Measurements from ENCODE around the gene KCNK10. TPM values are rescaled to one million over a fixed set of nuclear protein-coding genes. Genes with fewer than 3 reads are reported as not detected.

KCNK10 gene
- total RNA-seq, 1 experiment from 2014 or later = 2.9 TPM

- POLR2A ChIA-PET = no interaction called here
- Histone ChIP-seq H3K9me3 (no peaks in the 10 kb centered on the region), H3K27me3 (replicated peaks; ENCODE audit: control insufficient read depth, insufficient read depth, low read length) (no peaks in the 10 kb centered on the region; the same call in 1 of the 2 replicates), H3K36me3 (ENCODE audit: control insufficient read depth, insufficient read depth, low read length) (no peaks in the 10 kb centered on the region), H3K4me3 (ENCODE audit: low read depth, low read length) (no peak overlapping the region), H3K4me1 (no peaks in the 10 kb centered on the region)
- CTCF ChIA-PET = no interaction called here
- DNase-seq = no peak
- intact Hi-C loops (cut with micrococcal nuclease; ENCODE audit: unreplicated experiment) = no loop called here
- Mint-ChIP-seq H3K27me3 (ENCODE audit: insufficient read depth, unreplicated experiment) (no peaks in the 10 kb centered on the region), H3K27ac (ENCODE audit: unreplicated experiment) (no peak overlapping the region), H3K4me3 (ENCODE audit: unreplicated experiment) (no peak overlapping the region), H3K36me3 (ENCODE audit: insufficient read depth, unreplicated experiment) (no peaks in the 10 kb centered on the region), H3K4me1 (ENCODE audit: low read depth, unreplicated experiment) (peaks cover under 1% of the 10 kb centered on the region), H3K9me3 (ENCODE audit: unreplicated experiment) (no peaks in the 10 kb centered on the region)
- BruUV-seq (replicated peaks) = no TSS peak
- TF ChIP-seq CTCF (IDR thresholded peaks at IDR 0.05; ENCODE audit: insufficient read depth in 1 of 2, low read depth in 1 of 2, low read length in 1 of 2, severe bottlenecking in 1 of 2, unreplicated experiment in 1 of 2) = no peak
Observed at GRCh38 chr14:88209273-88209672, 113.8 kb downstream of the KCNK10 start.

GRCh38 chr14:88208858-88209257, 114.2 kb downstream of the KCNK10 start:
- Mint-ChIP-seq H3K27me3 (ENCODE audit: insufficient read depth, unreplicated experiment) (no peaks in the 10 kb centered on the region), H3K4me3 (ENCODE audit: unreplicated experiment) (no peak overlapping the region), H3K4me1 (ENCODE audit: low read depth, unreplicated experiment) (peaks cover 4% of the 10 kb centered on the region), H3K27ac (ENCODE audit: unreplicated experiment) (no peak overlapping the region), H3K9me3 (ENCODE audit: unreplicated experiment) (no peaks in the 10 kb centered on the region), H3K36me3 (ENCODE audit: insufficient read depth, unreplicated experiment) (no peaks in the 10 kb centered on the region)
- no peaks in the 10 kb centered on the region for H3K9me3 ChIP-seq
- H3K36me3 ChIP-seq (ENCODE audit: control insufficient read depth, insufficient read depth, low read length) = no peaks in the 10 kb centered on the region
- H3K4me3 ChIP-seq (ENCODE audit: low read depth, low read length) = no peak overlapping the region
- TF ChIP-seq CTCF (IDR thresholded peaks at IDR 0.05; ENCODE audit: insufficient read depth in 1 of 2, low read depth in 1 of 2, low read length in 1 of 2, severe bottlenecking in 1 of 2, unreplicated experiment in 1 of 2) = no peak
- H3K27me3 ChIP-seq (replicated peaks; ENCODE audit: control insufficient read depth, insufficient read depth, low read length) = no peaks in the 10 kb centered on the region; the same call in 1 of the 2 replicates
- ChIA-PET CTCF (no interaction called here), POLR2A (no interaction called here)
- intact Hi-C loops (cut with micrococcal nuclease; ENCODE audit: unreplicated experiment) = no loop called here
- no peak for DNase-seq
- BruUV-seq (replicated peaks) = no TSS peak
- H3K4me1 ChIP-seq = no peaks in the 10 kb centered on the region

DNA sequence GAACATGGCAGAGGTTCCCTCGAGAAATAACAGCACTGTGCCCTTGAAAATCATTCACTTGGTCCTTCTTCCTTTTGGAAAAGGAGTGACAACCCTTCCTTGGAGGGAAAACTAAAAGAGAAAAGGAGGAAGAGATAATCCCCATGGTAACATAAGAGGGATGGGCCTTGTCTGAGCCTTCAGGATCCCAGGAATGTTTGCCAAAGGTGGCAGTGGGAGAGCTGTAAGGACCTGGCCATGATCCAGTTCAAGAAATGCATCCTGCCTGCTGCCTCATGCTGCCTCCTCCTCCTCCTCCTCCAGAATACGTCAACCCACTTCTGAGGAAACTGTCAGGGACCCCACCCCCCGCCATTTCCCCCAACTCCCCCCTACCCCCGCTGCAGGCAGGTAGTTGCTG, 118.8 kb downstream of the KCNK10 start:
- peaks cover 8% of the 10 kb centered on the region for H3K4me1 Mint-ChIP-seq (ENCODE audit: low read depth, unreplicated experiment)
- H3K27ac Mint-ChIP-seq (ENCODE audit: unreplicated experiment) = no peak overlapping the region
- intact Hi-C loops (cut with micrococcal nuclease; ENCODE audit: unreplicated experiment) = no loop called here
- Histone ChIP-seq H3K4me3 (ENCODE audit: low read depth, low read length) (no peak overlapping the region), H3K4me1 (no peaks in the 10 kb centered on the region), H3K9me3 (no peaks in the 10 kb centered on the region), H3K27me3 (replicated peaks; ENCODE audit: control insufficient read depth, insufficient read depth, low read length) (no peaks in the 10 kb centered on the region; the same call in 1 of the 2 replicates), H3K36me3 (ENCODE audit: control insufficient read depth, insufficient read depth, low read length) (no peaks in the 10 kb centered on the region)
- H3K9me3 Mint-ChIP-seq (ENCODE audit: unreplicated experiment) = no peaks in the 10 kb centered on the region
- CTCF ChIA-PET = interaction anchor here (1.6 kb wide), 1 partner anchor 15 kb away, joined by 7 read pairs; no protein-coding TSS in a partner anchor
- no peak overlapping the region for H3K4me3 Mint-ChIP-seq (ENCODE audit: unreplicated experiment)
- H3K36me3 Mint-ChIP-seq (ENCODE audit: insufficient read depth, unreplicated experiment) = no peaks in the 10 kb centered on the region
- no peaks in the 10 kb centered on the region for H3K27me3 Mint-ChIP-seq (ENCODE audit: insufficient read depth, unreplicated experiment)
- no peak for TF ChIP-seq CTCF (IDR thresholded peaks at IDR 0.05; ENCODE audit: insufficient read depth in 1 of 2, low read depth in 1 of 2, low read length in 1 of 2, severe bottlenecking in 1 of 2, unreplicated experiment in 1 of 2)
- POLR2A ChIA-PET = no interaction called here
- DNase-seq = peak in 1 of 2 experiments; percentile 19
- no TSS peak for BruUV-seq (replicated peaks)

Data from Caco-2 (cell line).